ENCODE results near the gene OR52E6.

OR52E6 gene

GRCh38 chr11:5791165-5791564 lies 50.5 kb downstream of the OR52E6 start, which contains the start of gene OR52N1:
OR52N1 (minus strand) TSS chr11:5791265; CDS start chr11:5788816, 2,449 bp downstream.
- DNase-seq, result no peak

Data from hematopoietic multipotent progenitor cell treated with erythropoietin and hydrocortisone succinate and interleukin-3 and kit ligand, for 6 days (in vitro differentiated cells).